Effector CD8-positive, alpha-beta T cell (primary cell): ENCODE data around the gene COL5A1.
"Not testable (repeated sequence)": the region's sequence is repeated elsewhere in the genome, so short reads cannot be mapped to it uniquely, and the experiment has no call there.

Source experiments
- DNase-seq: peaks from one replicate; lab custom pipeline; 2025; lab: John Stamatoyannopoulos, UW

Gene COL5A1

GRCh38 chr9:134657666-134658377, 16.2 kb downstream of the COL5A1 start:
- DNase-seq, result no peak

GRCh38 chr9:134658378-134658955, 16.9 kb downstream of the COL5A1 start:
- DNase-seq, result no peak

- DNase-seq, result no peak
These were observed 18.1 kb downstream of the COL5A1 start for GRCh38 chr9:134659688-134660131.

- DNase-seq, result no peak
These were observed 18.8 kb downstream of the COL5A1 start for GRCh38 chr9:134660407-134660806.

- no peak for DNase-seq
These were observed 19.7 kb downstream of the COL5A1 start for GRCh38 chr9:134661299-134661698.

GRCh38 chr9:134661791-134662142, 20.2 kb downstream of the COL5A1 start:
- no peak for DNase-seq

GRCh38 chr9:134662143-134662876, 20.7 kb downstream of the COL5A1 start:
- no peak for DNase-seq

GRCh38 chr9:134663084-134663483, 21.5 kb downstream of the COL5A1 start:
- DNase-seq, result no peak

- no peak for DNase-seq
These were observed 22.3 kb downstream of the COL5A1 start for GRCh38 chr9:134663753-134664415.

- DNase-seq, result no peak
These were observed 22.8 kb downstream of the COL5A1 start for GRCh38 chr9:134664446-134664845.

- no peak for DNase-seq
These were observed 24.6 kb downstream of the COL5A1 start for GRCh38 chr9:134666208-134666607.

GRCh38 chr9:134666831-134667230, 25.2 kb downstream of the COL5A1 start:
- no peak for DNase-seq

GRCh38 chr9:134668977-134669376, 27.4 kb downstream of the COL5A1 start:
- not testable (repeated sequence) for DNase-seq

- no peak for DNase-seq
These were observed 27.9 kb downstream of the COL5A1 start for GRCh38 chr9:134669399-134669955.

- DNase-seq, result no peak
These were observed 28.5 kb downstream of the COL5A1 start for GRCh38 chr9:134670042-134670525.

- DNase-seq, result no peak
These were observed 29.3 kb downstream of the COL5A1 start for GRCh38 chr9:134670851-134671281.

GRCh38 chr9:134671341-134672113, 29.9 kb downstream of the COL5A1 start:
- no peak for DNase-seq

GRCh38 chr9:134676361-134676760, 34.8 kb downstream of the COL5A1 start:
- DNase-seq, result no peak

- no peak for DNase-seq
These were observed 35.3 kb downstream of the COL5A1 start for GRCh38 chr9:134676886-134677285.

GRCh38 chr9:134677743-134678142, 36.1 kb downstream of the COL5A1 start:
- no peak for DNase-seq

GRCh38 chr9:134678206-134678605, 36.6 kb downstream of the COL5A1 start:
- no peak for DNase-seq
